IMR-90 (cell line): ENCODE data around the gene CXCR2. TPM values are rescaled to one million over a fixed set of nuclear protein-coding genes. Genes with fewer than 3 reads are reported as not detected.

Experiments used
- ATAC-seq: fragments of 200-7000 bp; cut with Tn5 transposase; 2 replicates; pipeline ENCODE4 v1.9.1; 2020; ENCODE audit warnings: low read depth, mild to moderate bottlenecking, moderate library complexity
- BruUV-seq: library from RNA; stranded (reverse); fragments of 400-500 nt; replicated peaks from 2 replicates; lab custom pipeline; 2021; lab: Mats Ljungman, UMichigan
- CTCF ChIA-PET: fragments of 300-600 bp; formaldehyde crosslinking; extraction: SDS; loops from one replicate; lab custom pipeline; 2021; ENCODE audit warnings: antibody characterized with exemption; lab: Yijun Ruan, JAX
- POLR2A ChIA-PET: fragments of 300-600 bp; sonication (Branson Sonifier 250); formaldehyde crosslinking; loops from one replicate; lab custom pipeline; 2022; ENCODE audit warnings: antibody characterized with exemption; ENCODE audit not compliant: unreplicated experiment; lab: Charles Lee
- DNase-seq: peaks from one replicate; pipeline ENCODE4 v3.0.0; 2013
- H2AFZ ChIP-seq: replicated peaks from 2 replicates; pipeline ENCODE3; 2013; ENCODE audit warnings: low read length, mild to moderate bottlenecking; ENCODE audit not compliant: poor library complexity
- H2AK5ac ChIP-seq: 2 replicates; pipeline ENCODE4 v1.6.1; 2013; ENCODE audit warnings: low read depth, low read length, inconsistent platforms
- H2AK9ac ChIP-seq: replicated peaks from 2 replicates; pipeline ENCODE3; 2013; ENCODE audit warnings: mild to moderate bottlenecking, low read depth, low read length, moderate library complexity; ENCODE audit not compliant: poor library complexity
- H2BK120ac ChIP-seq: 2 replicates; pipeline ENCODE4 v1.6.1; 2013; ENCODE audit warnings: low read depth, low read length, inconsistent platforms
- H2BK15ac ChIP-seq: 3 replicates; pipeline ENCODE4 v1.6.1; 2013; ENCODE audit warnings: low read depth, low read length, inconsistent platforms
- H2BK20ac ChIP-seq: 2 replicates; pipeline ENCODE4 v1.6.1; 2013; ENCODE audit warnings: low read depth, mild to moderate bottlenecking, inconsistent platforms, low read length, moderate library complexity
- H2BK5ac ChIP-seq: 2 replicates; pipeline ENCODE4 v1.6.1; 2013; ENCODE audit warnings: mild to moderate bottlenecking, low read depth, low read length, inconsistent platforms; ENCODE audit not compliant: poor library complexity, severe bottlenecking
- H3K14ac ChIP-seq: replicated peaks from 2 replicates; pipeline ENCODE4 v1.6.1; 2013; ENCODE audit warnings: low read depth, low read length, inconsistent platforms
- H3K18ac ChIP-seq: 2 replicates; pipeline ENCODE4 v1.6.1; 2013; ENCODE audit warnings: low read depth, low read length, control low read depth
- H3K23ac ChIP-seq: 2 replicates; pipeline ENCODE4 v1.6.1; 2013; ENCODE audit warnings: low read depth, low read length, inconsistent platforms
- H3K27ac ChIP-seq: 2 replicates; pipeline ENCODE4 v1.5.1; 2013; ENCODE audit warnings: mild to moderate bottlenecking, control low read depth, low read length; ENCODE audit not compliant: insufficient read depth
- H3K27me3 ChIP-seq: 2 replicates; pipeline ENCODE4 v1.6.1; 2013; ENCODE audit warnings: low read length; ENCODE audit not compliant: control insufficient read depth, insufficient read depth
- H3K36me3 ChIP-seq: 2 replicates; pipeline ENCODE4 v1.6.1; 2013; ENCODE audit warnings: low read length, mixed read lengths; ENCODE audit not compliant: control insufficient read depth, insufficient read depth
- H3K4ac ChIP-seq: 2 replicates; pipeline ENCODE4 v1.6.1; 2013; ENCODE audit warnings: low read depth, low read length, inconsistent platforms
- H3K4me1 ChIP-seq: 2 replicates; pipeline ENCODE4 v1.6.1; 2013; ENCODE audit warnings: low read length, mixed read lengths; ENCODE audit not compliant: control insufficient read depth, insufficient read depth
- H3K4me2 ChIP-seq: 2 replicates; pipeline ENCODE4 v1.6.1; 2013; ENCODE audit warnings: low read depth, mild to moderate bottlenecking, control low read depth, low read length, moderate library complexity
- H3K4me3 ChIP-seq: 2 replicates; pipeline ENCODE4 v1.5.1; 2013; ENCODE audit warnings: low read depth, mild to moderate bottlenecking, control low read depth, low read length, moderate library complexity; ENCODE audit not compliant: insufficient read depth
- H3K56ac ChIP-seq: 2 replicates; pipeline ENCODE4 v1.6.1; 2013; ENCODE audit warnings: low read length, inconsistent platforms; ENCODE audit not compliant: insufficient read depth; ENCODE audit errors: extremely low read depth
- H3K79me1 ChIP-seq, 2 experiments: 2 replicates each; pipeline ENCODE4 v1.6.1; 2013; ENCODE audit warnings: low read length in 2 of 2, inconsistent platforms in 1 of 2, low read depth in 1 of 2
- H3K9ac ChIP-seq: 2 replicates; pipeline ENCODE4 v1.6.1; 2013; ENCODE audit warnings: low read depth, low read length, control low read depth
- H3K9me1 ChIP-seq: 2 replicates; pipeline ENCODE4 v1.6.1; 2013; ENCODE audit warnings: low read length, inconsistent platforms; ENCODE audit not compliant: insufficient read depth
- H3K9me3 ChIP-seq: 2 replicates; pipeline ENCODE4 v1.6.1; 2013; ENCODE audit warnings: low read length; ENCODE audit not compliant: control insufficient read depth, insufficient read depth
- H4K20me1 ChIP-seq: 2 replicates; pipeline ENCODE4 v1.6.1; 2013; ENCODE audit warnings: low read length, inconsistent platforms; ENCODE audit not compliant: insufficient read depth
- H4K5ac ChIP-seq: 2 replicates; pipeline ENCODE4 v1.6.1; 2013; ENCODE audit warnings: mild to moderate bottlenecking, low read depth, low read length, control low read depth
- H4K8ac ChIP-seq, 2 experiments: 2 replicates each; pipeline ENCODE4 v1.6.1; 2013; ENCODE audit warnings: low read depth in 2 of 2, low read length in 2 of 2, control low read depth in 1 of 2, inconsistent platforms in 1 of 2
- H4K91ac ChIP-seq: 2 replicates; pipeline ENCODE4 v1.6.1; 2013; ENCODE audit warnings: low read depth, low read length, inconsistent platforms; ENCODE audit not compliant: insufficient read depth
- MAFK ChIP-seq: IDR thresholded peaks from 2 replicates; pipeline ENCODE4 v1.6.1; 2012; ENCODE audit warnings: low read depth, low read length, improper control_type of control experiment
- SMC3 ChIP-seq: fragments of 150-350 bp; IDR thresholded peaks from 2 replicates; pipeline ENCODE4 v1.6.1; 2016; ENCODE audit warnings: low read depth, mild to moderate bottlenecking, antibody characterized with exemption, low read length, moderate library complexity
- dilution Hi-C: fragments of 300-500 bp; cut with HindIII; formaldehyde crosslinking; loops from one replicate; pipeline ENCODE4 v1.14.3; 2018; ENCODE audit warnings: low sequenced_read_pairs; ENCODE audit not compliant: unreplicated experiment
- in situ Hi-C: fragments of 300-500 bp; cut with MboI; formaldehyde crosslinking; loops from 3 replicates; pipeline ENCODE4 v1.14.3; 2019; ENCODE audit warnings: low sequenced_read_pairs, inconsistent platforms, mixed read lengths
- intact Hi-C: fragments of 100-400 bp; cut with micrococcal nuclease; formaldehyde crosslinking; loops from 2 replicates; pipeline ENCODE4 v1.10.0; 2022
- polyA plus RNA-seq, 3 experiments: library from polyadenylated mRNA; depleted of rRNA; stranded (reverse); fragments of >200 nt; gene quantifications; 2 replicates each; pipeline ENCODE4 v1.2.3, GENCODE V29; 2012; ENCODE audit warnings: low replicate concordance in 1 of 3
- total RNA-seq: library from RNA; depleted of rRNA; stranded (reverse); fragments of >200 nt; gene quantifications from 2 replicates; pipeline ENCODE4 v1.2.3, GENCODE V29; 2012

The CXCR2 gene
- total and polyA plus RNA-seq, 2 of the 4 experiments (the other 2 are of a cell fraction): not detected

- Histone ChIP-seq H3K23ac (no peak overlapping the region), H2AFZ (no peak overlapping the region), H3K27ac (no peak overlapping the region), H4K20me1 (no peaks in the 10 kb centered on the region), H4K5ac (no peak overlapping the region), H2BK5ac (no peak overlapping the region), H3K9ac (no peak overlapping the region), H4K91ac (no peak overlapping the region), H3K4me1 (no peaks in the 10 kb centered on the region), H2BK20ac (no peak overlapping the region), H3K36me3 (no peaks in the 10 kb centered on the region), H3K9me3 (no peaks in the 10 kb centered on the region), H3K4ac (no peak overlapping the region), H3K27me3 (peaks cover 64% of the 10 kb centered on the region), H2AK5ac (no peak overlapping the region), H3K4me2 (no peak overlapping the region), H2AK9ac (no peak overlapping the region), H3K18ac (no peak overlapping the region), H3K4me3 (no peak overlapping the region), H3K79me1 (no peaks in the 10 kb centered on the region), H3K9me1 (no peaks in the 10 kb centered on the region), H3K56ac (no peak overlapping the region), H3K14ac (no peak overlapping the region), H2BK15ac (no peak overlapping the region), H2BK120ac (no peak overlapping the region), H4K8ac (no peak overlapping the region)
- ATAC-seq (no peak), DNase-seq (no peak)
- peak; percentile 77 for TF ChIP-seq MAFK
- TF ChIP-seq SMC3: no peak
- in situ Hi-C loops (no loop called here), dilution Hi-C loops (no loop called here), intact Hi-C loops (no loop called here)
- POLR2A ChIA-PET: interaction anchor here (0.5 to 0.6 kb wide), 2 partner anchors 137 to 695 kb away, joined by 3 to 8 read pairs; no protein-coding TSS in a partner anchor
- BruUV-seq: no TSS peak
- CTCF ChIA-PET: no interaction called here
Measured at GRCh38 chr2:218130822-218131221, 5.0 kb downstream of the CXCR2 start.
